Measurements from ENCODE around the gene DENND1B.
A peak's percentile ranks its signal among the peaks of the same experiment; 100 is the strongest.

DENND1B gene

GRCh38 chr1:197775282-197776262, at the start of gene DENND1B:
TSS of gene DENND1B (minus strand) at chr1:197775480. CDS start at chr1:197775155, 325 bp downstream.
- DNase-seq = peak; percentile 96

DNA sequence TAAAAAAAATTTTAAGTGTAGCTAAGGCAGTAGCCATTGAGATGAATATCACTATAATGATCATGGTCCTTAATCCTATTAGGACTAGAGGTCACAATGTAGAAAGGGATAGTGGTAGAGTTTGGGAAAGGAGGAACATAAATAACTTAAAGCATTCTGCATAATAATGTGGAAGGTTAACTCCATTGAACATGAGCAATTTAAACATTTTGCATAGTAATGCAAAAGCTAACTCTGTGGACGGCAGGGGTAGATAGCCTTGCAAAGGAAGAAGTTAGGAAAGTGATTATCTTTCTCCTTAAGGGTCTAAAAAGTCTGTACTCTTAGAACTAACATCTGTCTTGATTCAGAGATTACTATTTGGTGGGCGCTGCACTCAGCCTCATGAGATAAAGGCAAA, 39.0 kb upstream of the DENND1B start:
- no peak for DNase-seq

DNA sequence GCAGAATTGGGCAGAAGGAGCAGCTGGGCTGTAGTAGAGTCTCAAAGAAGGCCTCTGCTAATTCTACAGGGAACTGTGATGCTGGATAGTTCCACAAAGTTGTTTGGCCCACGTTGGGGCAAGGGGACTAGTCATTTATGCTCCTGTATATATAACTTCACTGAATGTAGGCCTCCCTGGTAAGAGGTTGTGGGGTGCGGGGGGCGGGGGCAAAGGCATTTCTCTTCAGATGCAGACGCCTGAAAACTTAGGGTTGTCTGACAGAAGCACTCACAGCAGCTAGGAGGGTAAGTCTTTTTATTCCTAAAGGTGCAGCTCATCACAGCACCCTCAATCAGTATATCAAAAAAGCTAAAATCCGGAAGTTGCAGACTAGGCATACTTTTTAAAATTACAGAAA, 38.5 kb upstream of the DENND1B start:
- no peak for DNase-seq

DNA sequence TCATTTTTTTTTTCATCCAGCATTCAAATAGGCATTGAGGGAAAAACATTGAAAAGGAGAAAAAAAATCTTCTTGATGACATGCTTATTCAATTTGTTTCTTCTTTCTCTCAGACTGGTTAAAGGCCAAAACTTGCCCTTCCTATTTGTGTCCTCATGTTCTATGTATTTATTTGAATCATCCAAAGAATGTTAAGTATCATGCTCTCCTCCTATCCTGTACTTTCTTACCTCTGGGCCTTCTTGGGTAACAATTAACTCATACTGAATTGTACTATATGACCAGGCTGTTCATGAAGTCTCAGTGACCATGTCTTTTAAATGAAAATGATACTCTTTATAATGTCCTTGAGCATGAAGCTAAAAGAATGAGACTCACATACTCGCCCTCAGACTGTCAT, 36.5 kb upstream of the DENND1B start:
- no peak for DNase-seq

- DNase-seq = no peak
These were observed 35.5 kb upstream of the DENND1B start for GRCh38 chr1:197810812-197811211.

GRCh38 chr1:197808880-197809279, 33.6 kb upstream of the DENND1B start:
- no peak for DNase-seq

- DNase-seq = no peak
These were observed 32.6 kb upstream of the DENND1B start for GRCh38 chr1:197807739-197808453.

DNA sequence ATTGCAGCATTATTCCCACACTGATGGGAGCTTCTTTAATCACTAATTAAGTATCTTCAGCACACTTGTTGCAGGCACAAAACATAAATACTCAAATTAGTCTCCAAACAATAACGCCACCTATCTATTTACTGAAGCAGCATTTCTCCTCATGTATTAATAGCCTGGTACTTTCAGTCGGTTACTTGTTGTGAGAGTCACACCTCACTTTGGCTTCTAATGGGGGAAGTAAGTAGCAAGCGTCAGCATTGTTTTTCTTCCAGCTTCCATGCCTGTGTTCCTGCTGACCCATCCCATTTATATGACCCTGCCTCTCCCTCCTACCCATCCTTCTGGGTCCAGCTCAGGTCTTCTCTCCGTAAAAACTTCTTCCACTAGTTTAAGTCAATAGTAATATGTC, 31.9 kb upstream of the DENND1B start:
- DNase-seq = no peak

GRCh38 chr1:197806718-197807117, 31.4 kb upstream of the DENND1B start:
- no peak for DNase-seq

DNA sequence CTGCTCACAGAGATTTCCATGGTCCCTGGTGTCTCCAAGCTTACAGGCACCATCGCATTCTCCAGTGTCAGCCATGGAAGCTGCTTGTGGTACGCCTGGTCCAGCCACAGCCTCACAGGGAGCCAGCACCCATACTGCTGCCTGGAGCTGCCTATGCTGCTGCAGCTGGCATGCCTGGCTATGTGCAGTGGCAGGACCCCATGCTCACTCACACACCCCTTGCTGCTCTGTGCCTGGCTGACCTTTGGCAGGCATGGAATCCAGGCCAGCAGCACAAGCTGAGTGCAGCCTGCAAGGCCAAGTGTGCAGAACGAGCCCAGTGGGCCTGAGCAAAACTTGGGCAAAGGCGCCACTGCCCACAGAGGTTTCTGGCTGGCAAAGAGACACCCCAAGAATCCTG, 26.4 kb upstream of the DENND1B start:
- no peak for DNase-seq

GRCh38 chr1:197801111-197801482, 25.8 kb upstream of the DENND1B start:
- DNase-seq = no peak

DNA sequence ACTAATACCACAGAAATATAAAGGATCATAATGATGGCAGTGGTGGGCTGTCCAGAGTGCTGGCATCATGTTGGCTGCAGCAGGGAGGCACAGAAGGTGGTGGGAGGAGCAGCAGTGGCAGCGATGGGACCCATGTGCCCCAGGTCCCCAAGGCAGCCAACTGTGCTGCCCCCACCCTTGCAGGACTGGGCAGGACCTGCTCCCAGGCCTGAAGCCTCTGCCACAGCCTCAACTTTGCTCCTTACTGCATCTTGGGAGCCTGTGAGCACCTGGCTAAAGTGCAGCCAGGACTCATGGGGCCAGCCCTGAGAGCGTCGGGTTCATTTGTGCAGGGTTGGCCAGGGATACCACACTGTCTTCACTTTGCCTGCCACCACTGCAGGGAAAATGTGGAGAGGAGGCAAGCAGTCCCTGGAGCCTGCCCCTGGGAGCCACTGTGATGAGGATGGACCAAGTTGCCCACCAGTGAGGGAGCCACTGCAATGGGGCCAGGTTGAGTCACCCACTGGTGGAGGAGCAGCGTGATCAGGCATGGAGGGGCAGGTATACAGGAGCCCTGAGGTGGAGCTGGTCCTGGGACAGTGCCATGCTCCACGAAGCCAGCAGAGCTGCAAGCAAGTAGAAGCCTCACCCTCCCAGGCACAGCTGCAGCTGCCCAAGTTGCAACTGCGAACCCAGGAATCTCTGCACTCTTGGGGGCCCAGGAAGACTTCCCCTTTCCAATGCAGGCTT, 25.3 kb upstream of the DENND1B start:
- no peak for DNase-seq

- DNase-seq = peak; percentile 47
These were observed 24.0 kb upstream of the DENND1B start for GRCh38 chr1:197799271-197799670.

DNA sequence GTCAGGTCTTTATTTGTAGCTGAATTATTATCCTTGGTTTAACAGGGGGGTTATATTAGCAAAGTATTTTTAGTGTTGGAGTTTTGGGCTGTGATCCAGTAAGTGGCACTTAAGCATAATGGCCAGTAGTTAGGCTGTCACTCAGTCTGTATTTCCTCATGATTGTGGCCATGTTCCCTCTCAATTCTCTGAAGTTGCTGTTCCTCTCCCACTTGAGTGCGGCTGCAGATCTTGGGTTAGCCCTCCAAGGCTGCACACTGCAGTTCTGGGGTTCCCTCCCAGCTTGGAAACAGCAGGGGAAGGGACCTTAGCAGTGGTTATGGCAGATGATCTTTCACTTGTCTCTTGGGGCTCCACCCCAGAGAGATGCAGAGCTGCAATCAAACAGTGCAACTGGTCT, 23.2 kb upstream of the DENND1B start:
- DNase-seq = peak; percentile 19

- no peak for DNase-seq
These were observed 21.7 kb upstream of the DENND1B start for GRCh38 chr1:197797010-197797409.

GRCh38 chr1:197788741-197789739, 13.8 kb upstream of the DENND1B start:
- DNase-seq = no peak

- DNase-seq = no peak
These were observed 12.6 kb upstream of the DENND1B start for GRCh38 chr1:197787623-197788536.

GRCh38 chr1:197787056-197787455, 11.8 kb upstream of the DENND1B start:
- DNase-seq = no peak

DNA sequence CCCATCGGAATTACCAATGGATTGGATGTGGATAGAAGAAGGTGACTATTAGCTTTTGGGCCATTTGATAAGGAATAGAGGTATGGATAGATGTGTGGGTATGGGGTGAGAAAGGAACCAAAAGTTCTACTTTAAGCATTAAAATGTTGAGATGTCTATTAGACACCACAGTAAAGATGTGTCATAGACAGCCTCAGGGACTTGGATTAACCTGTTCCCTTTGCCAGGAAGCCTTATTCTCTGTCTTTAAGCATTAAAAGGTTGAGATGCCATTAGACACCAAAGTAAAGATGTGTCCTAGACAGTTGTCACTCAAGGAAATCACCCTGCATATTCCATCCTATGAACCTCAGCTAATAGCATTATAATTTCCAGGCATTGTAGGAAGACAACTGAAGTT, 11.0 kb upstream of the DENND1B start:
- no peak for DNase-seq

DNA sequence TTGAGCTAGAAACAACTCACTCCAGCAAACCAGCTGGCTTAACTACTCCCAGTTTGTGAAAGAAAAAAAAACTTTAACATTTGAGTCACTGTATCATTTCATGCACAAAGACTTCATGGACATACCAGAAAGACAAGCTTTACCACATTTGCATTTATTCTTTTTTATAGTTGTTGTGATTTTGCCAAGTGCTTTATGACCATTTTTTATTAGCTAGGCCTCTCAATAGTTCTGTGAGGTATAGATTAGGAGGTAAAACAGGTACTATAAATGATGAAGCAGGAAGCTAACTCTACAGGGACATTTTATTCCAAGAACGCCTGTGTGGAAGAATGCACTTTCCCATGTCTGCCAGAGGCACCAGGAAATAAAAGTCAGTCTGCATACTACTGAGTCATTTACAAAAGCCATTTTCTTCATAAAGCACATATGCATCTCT, 8.2 kb upstream of the DENND1B start:
- DNase-seq = no peak

Measured in NCI-H69 (cell line).